Measurements from ENCODE around the gene EFHD2.

DNA sequence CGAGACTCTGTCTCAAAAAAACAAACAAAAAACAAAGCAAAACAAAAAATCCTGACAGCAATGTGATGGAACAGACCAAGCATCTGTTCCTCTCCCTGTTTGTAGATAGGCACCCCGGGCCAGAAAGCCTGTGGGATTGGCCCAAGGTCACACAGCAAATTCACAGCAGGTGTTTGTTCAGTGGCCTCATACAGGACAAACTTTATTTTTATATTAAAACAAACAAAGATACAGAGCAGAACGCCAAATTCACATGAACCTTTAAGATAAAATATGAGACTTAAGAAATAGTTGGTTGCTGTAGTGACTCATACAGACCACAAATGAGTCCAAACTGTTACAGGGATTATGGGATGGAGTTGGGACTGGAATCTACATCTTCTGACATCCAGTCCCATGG, 44.6 kb downstream of the EFHD2 start:
- TF ChIP-seq EZH2phosphoT487 (IDR thresholded peaks at IDR 0.05; ENCODE audit: insufficient read depth, low read depth) = no peak
- no peak for TF ChIP-seq EZH2 (IDR thresholded peaks at IDR 0.05; ENCODE audit: insufficient read depth, poor library complexity, severe bottlenecking)
